A549 (cell line): ENCODE results near the gene ADIRF.

Source experiments
- BHLHE40 ChIP-seq: IDR thresholded peaks from 2 replicates; pipeline ENCODE4 v1.6.1; 2012; ENCODE audit warnings: low read depth, low read length, inconsistent platforms
- CBX8 ChIP-seq: fragments of 200-600 bp; sonication (generic); IDR thresholded peaks from 2 replicates; pipeline ENCODE4 v1.6.1; 2016
- CTCF ChIP-seq: fragments of >200 bp; sonication (Bioruptor Twin); formaldehyde crosslinking; IDR thresholded peaks from 3 replicates; pipeline ENCODE4 v1.5.1; 2016
- EHMT2 ChIP-seq: fragments of 200-600 bp; sonication (generic); IDR thresholded peaks from 2 replicates; pipeline ENCODE4 v1.6.1; 2016; ENCODE audit warnings: antibody characterized with exemption, low read depth, mild to moderate bottlenecking, moderate library complexity
- RAD21 ChIP-seq, 2 experiments: fragments of >200 bp in 1 of 2; sonication (Bioruptor Twin) in 1 of 2; formaldehyde crosslinking in 1 of 2; IDR thresholded peaks in 1 of 2; conservative IDR thresholded peaks in 1 of 2; 2 replicates in 1 of 2; 3 replicates in 1 of 2; pipeline ENCODE4 v1.6.1; 2012 to 2018; ENCODE audit warnings: inconsistent platforms in 1 of 2

DNA sequence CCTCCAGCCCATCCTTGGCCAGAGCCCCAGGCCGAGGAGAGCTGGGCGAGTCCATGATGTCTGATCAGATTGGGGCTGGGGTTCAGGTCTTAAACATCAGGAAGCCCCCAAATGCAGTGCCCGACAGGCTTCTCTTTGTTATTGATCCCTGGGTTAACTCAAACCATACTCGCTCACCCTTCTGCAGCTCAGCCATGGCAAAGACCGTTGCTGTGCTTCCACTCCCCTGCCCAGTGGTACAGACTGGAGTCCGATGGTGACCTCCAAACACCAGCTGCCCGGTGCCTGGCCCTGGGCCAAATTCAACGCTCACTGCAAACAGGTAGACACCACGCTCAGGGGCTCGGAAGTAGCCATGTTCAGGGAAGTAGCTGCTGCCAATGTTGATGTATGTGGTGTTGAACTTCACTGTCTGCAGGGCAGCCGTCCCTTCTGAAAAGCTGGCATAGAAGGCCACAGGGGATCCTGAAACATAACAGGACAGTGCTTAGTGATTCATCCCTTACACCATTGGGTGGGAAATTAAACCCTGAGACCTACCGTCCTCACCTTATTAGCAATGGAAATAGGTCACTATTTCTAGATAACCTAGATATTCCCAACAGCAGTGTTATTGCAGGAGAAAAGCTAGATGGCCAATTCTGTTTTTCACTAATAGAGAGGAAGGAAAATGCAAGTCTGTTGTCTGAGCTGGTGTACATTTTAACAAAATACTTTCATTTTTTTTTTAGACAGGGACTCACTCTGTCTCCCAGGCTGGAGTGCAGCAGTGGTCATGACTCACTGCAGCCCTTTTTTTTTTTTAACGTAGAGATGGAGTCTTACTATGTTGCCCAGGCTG is 31.4 kb upstream of the ADIRF start:
- no peak for TF ChIP-seq CTCF
- no peak for TF ChIP-seq RAD21 (conservative IDR thresholded peaks at IDR 0.05 in 1 of 2, IDR thresholded peaks at IDR 0.05 in 1 of 2)
- TF ChIP-seq BHLHE40: no peak
- TF ChIP-seq EHMT2: no peak
- no peak for TF ChIP-seq CBX8
